ENCODE data around the gene LTB4R. TPM values are rescaled to one million over a fixed set of nuclear protein-coding genes. Genes with fewer than 3 reads are reported as not detected.

The LTB4R gene
- total RNA-seq, 2 donors from 2014 or later = 8.9 to 13.1 TPM

GRCh38 chr14:24297190-24297964 is 13.9 kb upstream of the LTB4R start:
- no peak overlapping the region for H3K27ac ChIP-seq
- DNase-seq (ENCODE audit: low spot score) = no peak
- H3K4me3 ChIP-seq = no peak overlapping the region
- TF ChIP-seq, protein P1, sequence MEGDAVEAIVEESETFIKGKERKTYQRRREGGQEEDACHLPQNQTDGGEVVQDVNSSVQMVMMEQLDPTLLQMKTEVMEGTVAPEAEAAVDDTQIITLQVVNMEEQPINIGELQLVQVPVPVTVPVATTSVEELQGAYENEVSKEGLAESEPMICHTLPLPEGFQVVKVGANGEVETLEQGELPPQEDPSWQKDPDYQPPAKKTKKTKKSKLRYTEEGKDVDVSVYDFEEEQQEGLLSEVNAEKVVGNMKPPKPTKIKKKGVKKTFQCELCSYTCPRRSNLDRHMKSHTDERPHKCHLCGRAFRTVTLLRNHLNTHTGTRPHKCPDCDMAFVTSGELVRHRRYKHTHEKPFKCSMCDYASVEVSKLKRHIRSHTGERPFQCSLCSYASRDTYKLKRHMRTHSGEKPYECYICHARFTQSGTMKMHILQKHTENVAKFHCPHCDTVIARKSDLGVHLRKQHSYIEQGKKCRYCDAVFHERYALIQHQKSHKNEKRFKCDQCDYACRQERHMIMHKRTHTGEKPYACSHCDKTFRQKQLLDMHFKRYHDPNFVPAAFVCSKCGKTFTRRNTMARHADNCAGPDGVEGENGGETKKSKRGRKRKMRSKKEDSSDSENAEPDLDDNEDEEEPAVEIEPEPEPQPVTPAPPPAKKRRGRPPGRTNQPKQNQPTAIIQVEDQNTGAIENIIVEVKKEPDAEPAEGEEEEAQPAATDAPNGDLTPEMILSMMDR (IDR thresholded peaks at IDR 0.05) = no peak
- peaks cover 13 to 16% of the 10 kb centered on the region in 2 donors for H3K4me1 ChIP-seq (ENCODE audit: control insufficient read depth in 1 of 2, low read depth in 2 of 2)
- ATAC-seq (ENCODE audit: insufficient number of reproducible peaks, low FRiP score, low read depth) = no peak
- H3K9me3 ChIP-seq = no peaks in the 10 kb centered on the region
- H3K36me3 ChIP-seq = peaks cover 17% of the 10 kb centered on the region
- H3K27me3 ChIP-seq (replicated peaks; ENCODE audit: insufficient read depth) = no peaks in the 10 kb centered on the region

- Histone ChIP-seq H3K4me1 (ENCODE audit: control insufficient read depth in 1 of 2, low read depth in 2 of 2) (peaks cover 13 to 16% of the 10 kb centered on the region in 2 donors), H3K9me3 (no peaks in the 10 kb centered on the region), H3K27ac (peak overlapping the region; percentile 52 to 64), H3K36me3 (peaks cover 29% of the 10 kb centered on the region), H3K27me3 (replicated peaks; ENCODE audit: insufficient read depth) (no peaks in the 10 kb centered on the region), H3K4me3 (peak overlapping the region; percentile 77)
- no peak for ATAC-seq (ENCODE audit: insufficient number of reproducible peaks, low FRiP score, low read depth)
- TF ChIP-seq, protein P1 (IDR thresholded peaks at IDR 0.05) = no peak
- DNase-seq (ENCODE audit: low spot score) = no peak
Measured at GRCh38 chr14:24298892-24299254, 12.4 kb upstream of the LTB4R start.

DNA sequence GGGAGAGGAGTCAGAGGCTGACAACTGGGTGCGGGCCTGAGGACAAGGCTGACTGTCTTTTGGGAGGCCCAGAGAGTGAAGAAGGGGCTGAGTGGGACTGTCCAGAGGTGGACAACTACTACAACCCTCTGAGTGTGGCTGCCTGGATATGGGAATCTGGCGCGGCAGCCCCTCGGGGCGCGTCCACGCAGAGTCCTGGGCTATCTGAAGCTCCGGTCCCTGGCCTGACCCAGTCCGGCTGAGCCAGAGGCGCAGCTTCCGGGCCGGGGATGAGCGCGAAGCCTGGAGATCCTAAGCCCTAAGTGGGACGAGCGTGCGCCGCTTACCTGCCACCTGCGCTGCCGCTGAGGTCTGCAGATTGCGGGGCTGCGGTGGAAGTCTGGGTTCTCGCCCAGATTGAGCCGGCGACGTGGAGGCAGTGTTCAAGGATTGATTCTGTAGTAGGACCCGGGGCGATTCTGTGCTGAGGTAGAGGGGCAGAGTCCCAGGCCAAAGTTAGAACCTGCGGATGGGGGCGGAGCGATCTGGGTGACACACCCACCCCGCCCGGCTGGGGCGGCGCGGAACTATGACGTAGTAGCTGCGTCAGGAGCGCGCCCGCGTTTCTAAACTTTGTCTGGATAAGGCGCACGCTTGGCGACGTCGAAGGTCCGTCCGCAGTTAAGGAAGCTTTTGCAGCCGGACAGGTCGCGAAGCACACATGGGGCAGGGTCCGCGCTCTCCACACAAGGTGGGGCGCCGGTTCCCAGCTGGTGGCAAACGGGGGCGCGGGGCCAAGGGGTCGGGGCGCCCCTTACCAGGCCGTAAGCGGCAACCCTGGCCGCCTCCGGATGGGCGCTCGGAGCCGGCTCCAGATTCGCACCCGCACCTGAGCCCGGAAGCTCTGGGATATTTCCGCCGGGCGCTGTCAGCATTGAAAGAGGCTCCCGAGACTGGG is 11.8 kb upstream of the LTB4R start, which contains the start of the genes DHRS1 and NOP9:
Gene DHRS1, minus strand, starts transcription at position 526 of the 937 bp plus-strand sequence. CDS start 674 bp downstream, outside the sequence.
Gene NOP9, plus strand, starts transcription at position 596 of the 937 bp plus-strand sequence. Its CDS starts 105 bp downstream, at position 701.
- DNase-seq (ENCODE audit: low spot score) = peak; percentile 69
- TF ChIP-seq, protein P1 (IDR thresholded peaks at IDR 0.05) = no peak
- Histone ChIP-seq H3K27me3 (replicated peaks; ENCODE audit: insufficient read depth) (no peaks in the 10 kb centered on the region), H3K36me3 (peaks cover 35% of the 10 kb centered on the region), H3K4me3 (peak within 1 kb of the TSS; percentile 77), H3K27ac (peak within 1 kb of the TSS; percentile 52 to 64), H3K4me1 (ENCODE audit: control insufficient read depth in 1 of 2, low read depth in 2 of 2) (peaks cover 13 to 16% of the 10 kb centered on the region in 2 donors), H3K9me3 (no peaks in the 10 kb centered on the region)
- ATAC-seq (ENCODE audit: insufficient number of reproducible peaks, low FRiP score, low read depth) = peak; percentile 76

DNA sequence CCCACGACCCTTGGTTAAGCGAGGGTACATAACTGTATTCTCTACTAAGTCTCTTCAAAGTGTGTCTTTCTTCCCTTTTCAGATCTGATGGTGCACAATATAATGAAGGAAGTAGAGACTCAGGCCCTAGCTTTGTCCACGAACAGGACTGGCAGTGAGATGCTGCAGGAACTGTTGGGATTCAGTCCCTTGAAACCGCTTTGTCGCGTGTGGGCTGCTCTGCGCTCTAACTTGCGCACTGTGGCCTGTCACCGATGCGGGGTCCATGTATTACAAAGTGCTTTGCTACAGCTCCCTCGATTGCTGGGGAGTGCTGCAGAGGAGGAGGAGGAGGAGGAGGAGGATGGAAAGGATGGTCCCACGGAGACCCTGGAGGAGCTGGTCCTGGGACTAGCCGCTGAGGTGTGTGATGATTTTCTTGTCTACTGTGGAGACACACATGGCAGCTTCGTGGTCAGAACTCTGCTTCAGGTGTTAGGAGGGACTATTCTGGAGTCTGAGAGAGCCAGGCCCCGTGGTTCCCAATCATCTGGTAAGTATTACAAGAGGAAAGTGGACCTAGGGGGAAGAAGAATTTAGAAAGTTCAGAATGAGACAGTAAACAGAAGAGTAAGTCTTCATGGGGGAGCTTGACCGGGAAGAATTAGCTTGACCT is 10.8 kb upstream of the LTB4R start:
- no peaks in the 10 kb centered on the region for H3K27me3 ChIP-seq (replicated peaks; ENCODE audit: insufficient read depth)
- TF ChIP-seq, protein P1 (IDR thresholded peaks at IDR 0.05) = no peak
- H3K4me3 ChIP-seq = peak overlapping the region; percentile 77
- DNase-seq (ENCODE audit: low spot score) (no peak), ATAC-seq (ENCODE audit: insufficient number of reproducible peaks, low FRiP score, low read depth) (no peak)
- no peaks in the 10 kb centered on the region for H3K9me3 ChIP-seq
- no peak overlapping the region for H3K27ac ChIP-seq
- H3K36me3 ChIP-seq = peaks cover 45% of the 10 kb centered on the region
- peaks cover 13 to 16% of the 10 kb centered on the region in 2 donors for H3K4me1 ChIP-seq (ENCODE audit: control insufficient read depth in 1 of 2, low read depth in 2 of 2)
